Neuronal stem cell (in vitro differentiated cells): Measurements from ENCODE around the gene CDK8.

ENCODE experiments used
- DNase-seq: peaks from one replicate; pipeline ENCODE4 v3.0.0-alpha.2; 2013; ENCODE audit warnings: low spot score
- H2AFZ ChIP-seq: one replicate; pipeline ENCODE4 v1.6.1; 2013; ENCODE audit warnings: mild to moderate bottlenecking, low read length, inconsistent platforms
- H2AK5ac ChIP-seq: 2 replicates; pipeline ENCODE4 v1.6.1; 2013; ENCODE audit warnings: low read depth, mild to moderate bottlenecking, inconsistent platforms, low read length, moderate library complexity, mixed read lengths
- H2BK120ac ChIP-seq: 2 replicates; pipeline ENCODE4 v1.6.1; 2013; ENCODE audit warnings: low read depth, mild to moderate bottlenecking, inconsistent platforms, low read length, moderate library complexity, mixed read lengths
- H2BK12ac ChIP-seq: one replicate; pipeline ENCODE4 v1.6.1; 2013; ENCODE audit warnings: low read length, inconsistent platforms
- H2BK15ac ChIP-seq: 2 replicates; pipeline ENCODE4 v1.6.1; 2013; ENCODE audit warnings: mild to moderate bottlenecking, low read length, inconsistent platforms, mixed read lengths
- H2BK5ac ChIP-seq: one replicate; pipeline ENCODE4 v1.6.1; 2013; ENCODE audit warnings: inconsistent platforms, mild to moderate bottlenecking, low read length, moderate library complexity
- H3K14ac ChIP-seq: one replicate; pipeline ENCODE4 v1.6.1; 2013; ENCODE audit warnings: low read length, inconsistent platforms
- H3K18ac ChIP-seq: 2 replicates; pipeline ENCODE4 v1.6.1; 2013; ENCODE audit warnings: low read length, inconsistent platforms
- H3K23ac ChIP-seq: 2 replicates; pipeline ENCODE4 v1.6.1; 2013; ENCODE audit warnings: low read depth, mild to moderate bottlenecking, mixed read lengths, low read length, inconsistent platforms; ENCODE audit not compliant: poor library complexity
- H3K27ac ChIP-seq: replicated peaks from 3 replicates; pipeline ENCODE4 v1.5.1; 2013; ENCODE audit warnings: low read length, inconsistent platforms
- H3K27me3 ChIP-seq, 3 experiments: 2 replicates each; pipeline ENCODE4 v1.6.1; 2013; ENCODE audit warnings: low read length in 3 of 3, mild to moderate bottlenecking in 2 of 3, inconsistent platforms in 1 of 3, low read depth in 1 of 3, mixed read lengths in 1 of 3, moderate library complexity in 1 of 3; ENCODE audit not compliant: control insufficient read depth in 3 of 3, insufficient read depth in 3 of 3
- H3K36me3 ChIP-seq, 2 donors: replicated peaks in 1 of 2; 2 replicates each; pipeline ENCODE4 v1.6.1; 2013; ENCODE audit warnings: low read length in 2 of 2; ENCODE audit not compliant: control insufficient read depth in 2 of 2, insufficient read depth in 2 of 2
- H3K4ac ChIP-seq: 2 replicates; pipeline ENCODE4 v1.6.1; 2013; ENCODE audit warnings: inconsistent platforms, mild to moderate bottlenecking, low read length, moderate library complexity
- H3K4me1 ChIP-seq, 2 donors: 1 replicate in 1 of 2; 2 replicates in 1 of 2; pipeline ENCODE4 v1.6.1; 2013; ENCODE audit warnings: low read length in 2 of 2, low read depth in 1 of 2; ENCODE audit not compliant: control insufficient read depth in 2 of 2, insufficient read depth in 1 of 2
- H3K4me2 ChIP-seq: one replicate; pipeline ENCODE4 v1.6.1; 2013; ENCODE audit warnings: mild to moderate bottlenecking, low read length, inconsistent platforms; ENCODE audit not compliant: insufficient read depth, poor library complexity, severe bottlenecking
- H3K4me3 ChIP-seq, 2 donors: 2 replicates each; pipeline ENCODE4 v1.5.1; 2013; ENCODE audit warnings: low read length in 2 of 2, mild to moderate bottlenecking in 2 of 2, inconsistent platforms in 1 of 2, moderate library complexity in 1 of 2
- H3K79me1 ChIP-seq: one replicate; pipeline ENCODE4 v1.6.1; 2013; ENCODE audit warnings: low read depth, mild to moderate bottlenecking, inconsistent platforms, low read length, moderate library complexity
- H3K9ac ChIP-seq: one replicate; pipeline ENCODE4 v1.6.1; 2013; ENCODE audit warnings: mild to moderate bottlenecking, low read depth, low read length, inconsistent platforms; ENCODE audit not compliant: poor library complexity
- H3K9me3 ChIP-seq, 2 donors: replicated peaks in 1 of 2; 2 replicates each; pipeline versions ENCODE3 to v1.6.1; 2013; ENCODE audit warnings: low read length in 2 of 2, mild to moderate bottlenecking in 2 of 2, inconsistent platforms in 1 of 2, low read depth in 1 of 2, mixed read lengths in 1 of 2, moderate library complexity in 1 of 2; ENCODE audit not compliant: control insufficient read depth in 2 of 2, insufficient read depth in 1 of 2
- H4K8ac ChIP-seq: one replicate; pipeline ENCODE4 v1.6.1; 2013; ENCODE audit warnings: low read depth, mild to moderate bottlenecking, inconsistent platforms, low read length, moderate library complexity
- H4K91ac ChIP-seq: one replicate; pipeline ENCODE4 v1.6.1; 2013; ENCODE audit warnings: low read length, low read depth, mild to moderate bottlenecking, inconsistent platforms; ENCODE audit not compliant: poor library complexity
- WGBS, 2 donors: extraction: QIAGEN DNeasy Blood & Tissue Kit; methylation state at CpG; one replicate each; pipeline ENCODE4 v1.1.7; 2013; ENCODE audit warnings: missing lambda C conversion rate in 2 of 2, mixed read lengths in 1 of 2; ENCODE audit not compliant: insufficient read length in 2 of 2, insufficient replicate concordance in 1 of 2; ENCODE audit errors: extremely low coverage in 2 of 2; 5-methylcytosine and 5-hydroxymethylcytosine counted together

The CDK8 gene

DNA sequence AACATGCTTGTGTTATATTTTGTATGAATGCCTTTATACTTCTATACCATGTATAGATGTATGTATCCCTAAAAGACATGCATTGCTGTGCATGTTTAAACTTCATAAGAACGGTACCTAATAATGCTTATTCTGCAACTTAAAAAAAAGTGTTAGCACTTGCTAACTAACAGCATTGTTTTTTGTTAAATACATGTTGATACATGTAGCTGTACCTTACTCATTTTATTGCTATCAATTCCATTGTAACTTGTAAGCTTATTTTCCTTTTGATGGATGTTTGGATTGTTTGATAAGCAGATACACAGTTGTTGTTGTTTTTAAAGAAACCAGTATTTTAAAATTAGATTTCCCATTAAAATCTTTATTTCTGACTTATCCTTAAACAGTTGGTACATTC, 53.8 kb downstream of the CDK8 start:
- H3K36me3 ChIP-seq = no peaks in the 10 kb centered on the region
- no peaks in the 10 kb centered on the region for H3K79me1 ChIP-seq
- no peak overlapping the region for H2BK12ac ChIP-seq
- WGBS, 2 donors = no CpG with 5 or more reads among the region's 1 CpG
- no peak overlapping the region for H3K23ac ChIP-seq
- no peaks in the 10 kb centered on the region for H3K4me1 ChIP-seq
- no peak overlapping the region for H4K8ac ChIP-seq
- no peak for DNase-seq
- no peak overlapping the region for H3K4ac ChIP-seq
- peaks cover 0 to 4% of the 10 kb centered on the region in 2 donors for H3K9me3 ChIP-seq
- H3K18ac ChIP-seq = no peak overlapping the region
- no peak overlapping the region for H2AK5ac ChIP-seq
- H3K4me3 ChIP-seq = no peak overlapping the region
- no peak overlapping the region for H2BK5ac ChIP-seq
- no peak overlapping the region for H3K4me2 ChIP-seq
- no peak overlapping the region for H3K14ac ChIP-seq
- H4K91ac ChIP-seq = no peak overlapping the region
- no peak overlapping the region for H2BK120ac ChIP-seq
- H3K27me3 ChIP-seq = no peaks in the 10 kb centered on the region
- no peak overlapping the region for H3K9ac ChIP-seq
- no peak overlapping the region for H2AFZ ChIP-seq
- no peak overlapping the region for H3K27ac ChIP-seq
- no peak overlapping the region for H2BK15ac ChIP-seq

- Histone ChIP-seq H3K4me2 (no peak overlapping the region), H4K8ac (no peak overlapping the region), H3K18ac (no peak overlapping the region), H3K14ac (no peak overlapping the region), H2BK15ac (no peak overlapping the region), H3K27ac (no peak overlapping the region), H2BK5ac (no peak overlapping the region), H2AK5ac (no peak overlapping the region), H3K27me3 (no peaks in the 10 kb centered on the region), H3K4me1 (no peaks in the 10 kb centered on the region), H4K91ac (no peak overlapping the region), H3K4me3 (no peak overlapping the region), H2AFZ (no peak overlapping the region), H3K36me3 (no peaks in the 10 kb centered on the region), H2BK12ac (no peak overlapping the region), H3K4ac (no peak overlapping the region), H3K9ac (no peak overlapping the region), H3K23ac (no peak overlapping the region), H3K9me3 (peaks cover 0 to 4% of the 10 kb centered on the region in 2 donors), H3K79me1 (no peaks in the 10 kb centered on the region), H2BK120ac (no peak overlapping the region)
- no peak for DNase-seq
Observed at GRCh38 chr13:26308250-26308649, 54.3 kb downstream of the CDK8 start.

- Histone ChIP-seq H3K4ac (no peak overlapping the region), H3K4me3 (no peak overlapping the region), H3K4me2 (no peak overlapping the region), H3K9ac (no peak overlapping the region), H2BK12ac (no peak overlapping the region), H3K27ac (no peak overlapping the region), H3K36me3 (no peaks in the 10 kb centered on the region), H4K91ac (no peak overlapping the region), H2AK5ac (no peak overlapping the region), H2BK15ac (no peak overlapping the region), H3K9me3 (peaks cover 0 to 4% of the 10 kb centered on the region in 2 donors), H2BK5ac (no peak overlapping the region), H2AFZ (no peak overlapping the region), H3K23ac (no peak overlapping the region), H3K4me1 (no peaks in the 10 kb centered on the region), H3K14ac (no peak overlapping the region), H3K79me1 (no peaks in the 10 kb centered on the region), H4K8ac (no peak overlapping the region), H3K27me3 (no peaks in the 10 kb centered on the region), H2BK120ac (no peak overlapping the region), H3K18ac (no peak overlapping the region)
- no peak for DNase-seq
- no CpG with 5 or more reads among the region's 6 CpGs for WGBS, 2 donors
Observed at GRCh38 chr13:26308836-26309235, 54.9 kb downstream of the CDK8 start.

DNA sequence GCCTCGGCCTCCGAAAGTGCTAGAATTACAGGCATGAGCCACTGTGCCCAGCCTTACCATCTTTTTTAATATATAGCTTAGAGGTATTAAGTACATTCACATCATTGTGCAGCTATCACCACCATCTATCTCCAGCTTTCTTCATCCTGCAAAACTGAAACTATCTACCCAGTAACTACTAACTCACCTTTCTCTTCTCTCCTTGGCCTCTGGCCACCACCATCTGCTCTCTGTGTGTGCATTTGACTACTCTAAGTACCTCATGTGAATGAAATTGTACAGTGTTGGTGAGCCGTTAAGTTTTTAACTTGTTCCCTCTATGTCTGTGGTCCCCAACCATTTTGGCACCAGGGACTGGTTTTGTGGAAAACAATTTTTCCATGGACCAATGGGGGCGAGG, 56.1 kb downstream of the CDK8 start:
- H3K9me3 ChIP-seq = peaks cover 0 to 4% of the 10 kb centered on the region in 2 donors
- no peak overlapping the region for H3K14ac ChIP-seq
- no peak overlapping the region for H4K8ac ChIP-seq
- no peaks in the 10 kb centered on the region for H3K27me3 ChIP-seq
- H3K4me2 ChIP-seq = no peak overlapping the region
- no peak overlapping the region for H3K18ac ChIP-seq
- H3K4me3 ChIP-seq = no peak overlapping the region
- H3K79me1 ChIP-seq = no peaks in the 10 kb centered on the region
- no peak overlapping the region for H3K9ac ChIP-seq
- H2AK5ac ChIP-seq = no peak overlapping the region
- WGBS, 2 donors = no CpG with 5 or more reads among the region's 4 CpGs
- no peak overlapping the region for H2AFZ ChIP-seq
- H3K27ac ChIP-seq = no peak overlapping the region
- H3K4ac ChIP-seq = no peak overlapping the region
- H3K36me3 ChIP-seq = no peaks in the 10 kb centered on the region
- H3K4me1 ChIP-seq = no peaks in the 10 kb centered on the region
- DNase-seq = no peak
- H2BK5ac ChIP-seq = no peak overlapping the region
- H3K23ac ChIP-seq = no peak overlapping the region
- H4K91ac ChIP-seq = no peak overlapping the region
- H2BK120ac ChIP-seq = no peak overlapping the region
- H2BK15ac ChIP-seq = no peak overlapping the region
- H2BK12ac ChIP-seq = no peak overlapping the region
